Brain microvascular endothelial cell (primary cell): Measurements from ENCODE around the gene ANKRD26.

Experiments used
- DNase-seq: peaks from one replicate; pipeline ENCODE4 v3.0.0-alpha.2; 2020
- H3K27ac ChIP-seq: fragments of 250-450 bp; sonication (Bioruptor Pico); 2 replicates; pipeline ENCODE4 v1.5.1; 2020; ENCODE audit warnings: mild to moderate bottlenecking, moderate library complexity
- H3K27me3 ChIP-seq: fragments of 250-450 bp; sonication (Bioruptor Pico); replicated peaks from 2 replicates; pipeline ENCODE4 v1.5.1; 2020; ENCODE audit warnings: mild to moderate bottlenecking
- H3K36me3 ChIP-seq: fragments of 250-450 bp; sonication (Bioruptor Pico); replicated peaks from 2 replicates; pipeline ENCODE4 v1.5.1; 2020; ENCODE audit warnings: mild to moderate bottlenecking
- H3K4me3 ChIP-seq: 2 replicates; pipeline ENCODE4 v1.5.1; 2011; ENCODE audit warnings: low read depth, mild to moderate bottlenecking, control low read depth, low read length, moderate library complexity
- CTCF ChIP-seq: IDR thresholded peaks from 2 replicates; pipeline ENCODE4 v1.5.1; 2011; ENCODE audit warnings: low read depth, mild to moderate bottlenecking, moderate library complexity, low read length, control low read depth, inconsistent platforms; ENCODE audit errors: missing control alignments
- in situ Hi-C: cut with HindIII; loops from 2 replicates; pipeline ENCODE4 v1.10.0; 2017; ENCODE audit warnings: low sequenced_read_pairs, low pct_ligation_motif_present

ANKRD26 gene

GRCh38 chr10:27019827-27020226 is 80.5 kb downstream of the ANKRD26 start:
- H3K36me3 ChIP-seq = peaks cover 4% of the 10 kb centered on the region
- no peaks in the 10 kb centered on the region for H3K27me3 ChIP-seq
- no peak for DNase-seq
- no peak overlapping the region for H3K4me3 ChIP-seq
- in situ Hi-C loops = no loop called here
- TF ChIP-seq CTCF = no peak
- H3K27ac ChIP-seq = no peak overlapping the region

- Histone ChIP-seq H3K27ac (no peak overlapping the region), H3K36me3 (no peaks in the 10 kb centered on the region), H3K4me3 (no peak overlapping the region), H3K27me3 (no peaks in the 10 kb centered on the region)
- DNase-seq = no peak
- in situ Hi-C loops = no loop called here
- no peak for TF ChIP-seq CTCF
These were observed 102.7 kb downstream of the ANKRD26 start for GRCh38 chr10:26997610-26998009.

DNA sequence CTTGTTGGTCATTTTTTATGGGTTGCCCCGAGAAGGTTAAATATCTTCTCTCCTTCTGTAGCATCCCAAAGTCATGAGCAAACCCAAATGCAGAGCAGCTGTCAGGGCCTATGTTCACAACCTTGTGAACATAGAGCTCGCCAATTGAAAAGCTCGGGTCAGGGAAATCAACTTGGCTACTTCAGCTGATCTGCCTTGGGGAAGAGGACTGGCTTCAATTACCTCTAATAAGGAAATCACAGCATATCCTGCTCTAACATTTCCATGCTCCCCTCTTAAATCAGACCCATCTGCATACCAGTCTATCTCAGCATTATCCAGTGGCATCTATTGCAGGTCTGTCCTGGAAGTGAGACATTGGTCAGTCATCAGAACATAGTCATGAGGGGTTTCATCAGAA is 105.6 kb downstream of the ANKRD26 start:
- in situ Hi-C loops = no loop called here
- H3K4me3 ChIP-seq = no peak overlapping the region
- TF ChIP-seq CTCF = no peak
- H3K27ac ChIP-seq = no peak overlapping the region
- no peak for DNase-seq
- H3K27me3 ChIP-seq = no peaks in the 10 kb centered on the region
- H3K36me3 ChIP-seq = no peaks in the 10 kb centered on the region

GRCh38 chr10:26987851-26988250 is 112.4 kb downstream of the ANKRD26 start:
- in situ Hi-C loops = no loop called here
- no peak for TF ChIP-seq CTCF
- Histone ChIP-seq H3K36me3 (no peaks in the 10 kb centered on the region), H3K4me3 (no peak overlapping the region), H3K27ac (no peak overlapping the region), H3K27me3 (no peaks in the 10 kb centered on the region)
- DNase-seq = no peak

- Histone ChIP-seq H3K4me3 (no peak overlapping the region), H3K27ac (no peak overlapping the region), H3K36me3 (no peaks in the 10 kb centered on the region), H3K27me3 (no peaks in the 10 kb centered on the region)
- in situ Hi-C loops = no loop called here
- DNase-seq = no peak
- no peak for TF ChIP-seq CTCF
These were observed 117.1 kb downstream of the ANKRD26 start for GRCh38 chr10:26983156-26983555.

- in situ Hi-C loops = no loop called here
- Histone ChIP-seq H3K27ac (no peak overlapping the region), H3K36me3 (no peaks in the 10 kb centered on the region), H3K27me3 (no peaks in the 10 kb centered on the region), H3K4me3 (no peak overlapping the region)
- no peak for DNase-seq
- TF ChIP-seq CTCF = no peak
These were observed 118.2 kb downstream of the ANKRD26 start for GRCh38 chr10:26982058-26982457.
